Osteoblast (primary cell): ENCODE measurements around the gene GCAT. TPM values are rescaled to one million over a fixed set of nuclear protein-coding genes. Genes with fewer than 3 reads are reported as not detected.

Experiments used
- DNase-seq: peaks from one replicate; pipeline ENCODE4 v3.0.0; 2011; ENCODE audit warnings: low spot score, mixed read lengths; ENCODE audit not compliant: insufficient read length; ENCODE audit errors: missing footprints
- H2AFZ ChIP-seq: 2 replicates; pipeline ENCODE4 v1.6.0; 2011; ENCODE audit warnings: mild to moderate bottlenecking, low read length
- H3K27ac ChIP-seq: 2 replicates; pipeline ENCODE4 v1.5.1; 2011; ENCODE audit warnings: mild to moderate bottlenecking, low read depth, low read length, moderate library complexity
- H3K27me3 ChIP-seq: 2 replicates; pipeline ENCODE4 v1.6.0; 2012; ENCODE audit warnings: mild to moderate bottlenecking, control low read depth, inconsistent platforms, low read length, moderate library complexity; ENCODE audit not compliant: insufficient read depth
- H3K36me3 ChIP-seq: 2 replicates; pipeline ENCODE4 v1.5.1; 2011; ENCODE audit warnings: mild to moderate bottlenecking, low read length, control low read depth, moderate library complexity; ENCODE audit not compliant: insufficient read depth
- H3K4me1 ChIP-seq: 2 replicates; pipeline ENCODE4 v1.5.1; 2011; ENCODE audit warnings: mild to moderate bottlenecking, low read length, control low read depth, moderate library complexity; ENCODE audit not compliant: insufficient read depth
- H3K4me2 ChIP-seq: 2 replicates; pipeline ENCODE4 v1.6.0; 2011; ENCODE audit warnings: mild to moderate bottlenecking, low read length; ENCODE audit not compliant: insufficient read depth
- H3K4me3 ChIP-seq: fragments of 200-600 bp; sonication (generic); 3 replicates; pipeline ENCODE4 v1.5.1; 2012; ENCODE audit warnings: mild to moderate bottlenecking, low read length, inconsistent platforms; ENCODE audit not compliant: insufficient read depth
- H3K79me2 ChIP-seq: 2 replicates; pipeline ENCODE4 v1.6.0; 2012; ENCODE audit warnings: mild to moderate bottlenecking, low read length, control low read depth, inconsistent platforms; ENCODE audit not compliant: insufficient read depth
- H3K9me3 ChIP-seq: 2 replicates; pipeline ENCODE4 v1.5.1; 2011; ENCODE audit warnings: low read depth, low read length, control low read depth
- H4K20me1 ChIP-seq: 2 replicates; pipeline ENCODE4 v1.6.0; 2012; ENCODE audit warnings: mild to moderate bottlenecking, low read length, control low read depth; ENCODE audit not compliant: insufficient read depth
- CTCF ChIP-seq: IDR thresholded peaks from 2 replicates; pipeline ENCODE4 v1.5.1; 2011; ENCODE audit warnings: mild to moderate bottlenecking, low read depth, low read length, moderate library complexity; ENCODE audit errors: extremely low read depth
- total RNA-seq: library from RNA; depleted of rRNA; stranded (reverse); fragments of >200 nt; gene quantifications from 2 replicates; pipeline ENCODE4 v1.2.3, GENCODE V29; 2012

GCAT gene
- total RNA-seq, 1 donor = 26.8 TPM

GRCh38 chr22:37782340-37783168 lies 25.2 kb upstream of the GCAT start:
- DNase-seq = peak; percentile 85
- Histone ChIP-seq H4K20me1 (no peaks in the 10 kb centered on the region), H3K79me2 (no peaks in the 10 kb centered on the region), H3K27ac (no peak overlapping the region), H3K36me3 (no peaks in the 10 kb centered on the region), H2AFZ (no peak overlapping the region), H3K4me3 (no peak overlapping the region), H3K4me2 (peak overlapping the region; percentile 12), H3K27me3 (no peaks in the 10 kb centered on the region), H3K4me1 (peaks cover 15% of the 10 kb centered on the region), H3K9me3 (no peaks in the 10 kb centered on the region)
- TF ChIP-seq CTCF = peak; percentile 17

- H3K9me3 ChIP-seq = no peaks in the 10 kb centered on the region
- no peak for TF ChIP-seq CTCF
- no peaks in the 10 kb centered on the region for H3K36me3 ChIP-seq
- H4K20me1 ChIP-seq = no peaks in the 10 kb centered on the region
- no peak overlapping the region for H3K4me2 ChIP-seq
- no peaks in the 10 kb centered on the region for H3K79me2 ChIP-seq
- peaks cover 15% of the 10 kb centered on the region for H3K4me1 ChIP-seq
- H3K4me3 ChIP-seq = no peak overlapping the region
- H3K27ac ChIP-seq = no peak overlapping the region
- no peaks in the 10 kb centered on the region for H3K27me3 ChIP-seq
- H2AFZ ChIP-seq = no peak overlapping the region
- peak; percentile 19 for DNase-seq
These were observed 22.8 kb upstream of the GCAT start for GRCh38 chr22:37784829-37785495.

- no peaks in the 10 kb centered on the region for H3K36me3 ChIP-seq
- no peaks in the 10 kb centered on the region for H3K9me3 ChIP-seq
- no peak overlapping the region for H3K4me2 ChIP-seq
- no peaks in the 10 kb centered on the region for H4K20me1 ChIP-seq
- no peak for TF ChIP-seq CTCF
- H3K4me3 ChIP-seq = no peak overlapping the region
- no peaks in the 10 kb centered on the region for H3K4me1 ChIP-seq
- H2AFZ ChIP-seq = no peak overlapping the region
- DNase-seq = peak; percentile 46
- H3K27me3 ChIP-seq = no peaks in the 10 kb centered on the region
- H3K79me2 ChIP-seq = no peaks in the 10 kb centered on the region
- no peak overlapping the region for H3K27ac ChIP-seq
These were observed 17.5 kb upstream of the GCAT start for GRCh38 chr22:37790234-37790633.

GRCh38 chr22:37792494-37792893 lies 15.2 kb upstream of the GCAT start:
- H3K27me3 ChIP-seq = no peaks in the 10 kb centered on the region
- no peak overlapping the region for H3K4me3 ChIP-seq

More at GRCh38 chr22:37792494-37792893, 15.2 kb upstream of the GCAT start:
- Histone ChIP-seq H3K79me2 (no peaks in the 10 kb centered on the region), H3K9me3 (no peaks in the 10 kb centered on the region), H4K20me1 (no peaks in the 10 kb centered on the region), H2AFZ (no peak overlapping the region), H3K27ac (no peak overlapping the region), H3K4me1 (no peaks in the 10 kb centered on the region), H3K36me3 (no peaks in the 10 kb centered on the region), H3K4me2 (no peak overlapping the region)
- DNase-seq = no peak
- TF ChIP-seq CTCF = no peak
